GM21360 (cell line): Measurements from ENCODE around the gene ATP9B.

Experiments
- ATAC-seq: cut with Tn5 transposase; IDR thresholded peaks from one replicate; pipeline ENCODE4 v1.9.1; 2021; ENCODE audit warnings: mild to moderate bottlenecking, moderate library complexity; ENCODE audit not compliant: unreplicated experiment

Gene ATP9B

GRCh38 chr18:79393181-79393634 lies 324.0 kb downstream of the ATP9B start:
- ATAC-seq, result no peak

DNA sequence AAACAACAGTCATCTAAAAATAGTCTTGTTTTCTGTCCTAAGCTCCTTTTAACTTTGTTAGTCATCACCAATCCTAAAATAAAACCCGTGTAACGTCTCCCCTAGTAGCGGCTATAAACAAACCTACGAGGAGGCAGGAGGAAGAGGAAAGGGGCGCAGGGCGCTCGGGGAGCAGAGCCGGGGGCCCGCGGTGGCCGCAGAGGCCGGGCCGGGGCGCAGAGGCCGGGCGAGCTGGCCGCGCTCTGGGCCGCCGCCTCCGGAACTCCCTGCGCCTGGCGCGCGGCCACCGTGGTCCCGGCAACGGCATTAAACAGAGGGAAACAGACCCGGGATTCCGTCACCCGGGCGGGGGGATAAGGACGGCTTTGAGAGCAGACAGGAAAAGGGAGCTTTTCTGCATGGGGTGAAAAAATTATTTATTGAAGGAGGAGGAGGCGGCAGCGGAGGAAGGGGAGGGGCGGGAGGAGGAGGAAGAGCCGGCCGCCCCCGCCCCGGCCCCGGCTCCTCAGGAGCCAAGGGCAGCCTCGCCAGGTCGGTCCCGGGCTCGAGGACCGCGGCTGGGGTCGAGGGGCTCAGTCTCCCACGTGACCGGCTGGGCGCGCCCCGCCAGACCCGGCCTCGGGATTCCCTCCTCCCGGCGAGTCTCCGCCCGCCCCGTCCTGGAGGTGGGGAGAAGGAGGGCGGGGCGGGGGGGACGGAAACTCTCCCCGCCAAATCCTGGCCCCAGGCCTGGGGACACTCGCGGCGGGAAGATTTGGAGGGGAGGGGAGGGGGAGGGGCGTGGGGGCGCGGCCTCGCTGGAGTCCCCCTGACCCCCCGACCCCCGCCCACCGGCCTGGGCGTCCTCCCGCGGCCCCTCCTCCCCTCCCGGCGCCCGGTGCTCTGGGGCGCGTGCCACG lies 324.7 kb downstream of the ATP9B start:
- ATAC-seq, result no peak

DNA sequence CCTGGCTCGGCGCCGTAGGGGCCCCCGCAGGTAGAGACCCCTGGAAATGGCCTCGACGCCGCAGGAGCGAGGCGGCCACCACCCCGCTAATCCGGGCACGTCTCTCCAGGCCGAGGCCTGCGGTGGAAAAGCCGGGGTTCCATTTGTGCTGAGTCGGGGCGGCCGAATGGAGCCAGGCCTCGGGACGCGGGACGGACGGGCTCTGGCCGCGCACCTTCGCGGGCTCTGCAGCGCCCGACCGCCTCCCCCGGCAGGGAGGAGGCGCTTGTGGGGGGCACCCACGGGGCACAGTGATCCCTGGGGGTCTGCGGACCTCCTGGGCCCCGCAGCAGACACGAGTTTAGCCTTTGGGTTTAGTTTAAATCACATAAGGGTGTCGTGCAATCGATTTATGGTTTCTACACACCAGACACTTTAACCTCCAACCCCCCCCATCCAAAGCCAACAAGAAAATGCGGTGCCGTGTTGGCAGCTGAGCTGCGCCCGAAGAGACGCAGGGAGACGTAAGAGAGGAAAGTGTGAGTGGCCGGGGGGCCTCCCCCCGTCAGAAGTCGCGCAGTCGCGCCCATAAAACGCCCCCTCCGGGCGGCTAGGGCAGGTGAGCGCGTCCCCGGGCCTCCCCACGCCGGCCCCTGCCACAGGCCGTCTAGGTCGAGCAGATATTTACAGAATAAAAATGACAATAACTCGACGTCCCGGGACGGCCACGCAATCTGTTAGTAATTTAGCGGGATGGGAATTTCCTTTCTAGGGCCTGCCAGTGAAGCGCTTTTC lies 325.5 kb downstream of the ATP9B start:
- ATAC-seq, result no peak

- no peak for ATAC-seq
These were observed 326.1 kb downstream of the ATP9B start for GRCh38 chr18:79395308-79395640.

DNA sequence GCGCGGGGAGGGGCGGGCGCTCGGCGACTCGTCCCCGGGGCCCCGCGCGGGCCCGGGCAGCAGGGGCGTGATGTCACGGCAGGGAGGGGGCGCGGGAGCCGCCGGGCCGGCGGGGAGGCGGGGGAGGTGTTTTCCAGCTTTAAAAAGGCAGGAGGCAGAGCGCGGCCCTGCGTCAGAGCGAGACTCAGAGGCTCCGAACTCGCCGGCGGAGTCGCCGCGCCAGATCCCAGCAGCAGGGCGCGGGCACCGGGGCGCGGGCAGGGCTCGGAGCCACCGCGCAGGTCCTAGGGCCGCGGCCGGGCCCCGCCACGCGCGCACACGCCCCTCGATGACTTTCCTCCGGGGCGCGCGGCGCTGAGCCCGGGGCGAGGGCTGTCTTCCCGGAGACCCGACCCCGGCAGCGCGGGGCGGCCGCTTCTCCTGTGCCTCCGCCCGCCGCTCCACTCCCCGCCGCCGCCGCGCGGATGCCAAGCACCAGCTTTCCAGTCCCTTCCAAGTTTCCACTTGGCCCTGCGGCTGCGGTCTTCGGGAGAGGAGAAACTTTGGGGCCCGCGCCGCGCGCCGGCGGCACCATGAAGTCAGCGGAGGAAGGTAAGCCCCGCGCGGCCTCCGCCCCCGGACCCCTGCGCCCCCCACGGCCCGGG lies 326.7 kb downstream of the ATP9B start, which contains the start of gene NFATC1:
Gene NFATC1 (plus strand): TSS at position 170 of the 644 bp plus-strand sequence. CDS start 295 bp downstream, at position 465.
- ATAC-seq, result no peak

DNA sequence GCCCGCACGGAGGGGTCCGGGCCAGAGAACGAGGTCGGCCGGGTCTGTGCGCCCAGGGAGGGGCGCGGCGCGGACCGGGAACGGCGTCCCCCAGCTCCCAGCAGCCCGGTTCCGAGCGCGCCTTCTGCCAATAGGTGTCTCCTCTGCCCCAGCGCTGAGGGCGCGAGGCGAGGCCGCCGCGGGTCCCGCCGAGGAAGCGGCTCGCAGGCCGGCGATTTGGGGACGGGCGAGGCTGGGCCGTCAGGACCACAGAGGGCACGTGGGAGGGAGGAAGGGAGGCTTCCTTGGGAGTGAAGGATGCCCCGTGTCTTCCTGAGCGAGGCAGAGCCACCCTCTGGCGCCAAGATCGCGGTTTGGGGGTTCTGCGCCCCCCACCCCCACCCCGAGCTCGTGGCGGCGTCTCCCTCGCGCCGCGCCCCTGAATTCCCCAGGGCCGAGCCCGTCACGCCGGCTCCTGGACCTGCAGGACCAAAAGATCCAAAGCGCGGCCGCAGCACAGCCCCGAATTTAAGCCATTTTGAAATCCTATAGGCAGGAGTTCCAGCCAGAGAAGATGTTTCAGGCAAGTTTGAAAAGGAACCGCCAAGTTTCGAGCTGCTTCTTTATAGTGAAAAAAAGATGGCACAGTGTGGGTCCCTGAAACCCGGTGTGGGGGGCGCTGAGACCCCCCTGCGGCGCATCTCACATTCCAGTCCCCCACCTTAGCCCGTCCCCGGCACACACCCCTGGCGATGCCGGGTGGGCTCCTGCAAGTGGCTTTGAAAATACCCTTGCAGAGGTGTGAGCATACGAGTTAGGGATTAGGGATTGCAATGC lies 327.4 kb downstream of the ATP9B start:
- no peak for ATAC-seq

GRCh38 chr18:79397247-79397829 lies 328.1 kb downstream of the ATP9B start:
- ATAC-seq, result no peak

GRCh38 chr18:79397830-79398761 lies 328.9 kb downstream of the ATP9B start:
- no peak for ATAC-seq

GRCh38 chr18:79399275-79400081 lies 330.3 kb downstream of the ATP9B start:
- ATAC-seq, result no peak

- no peak for ATAC-seq
These were observed 330.9 kb downstream of the ATP9B start for GRCh38 chr18:79400091-79400590.

GRCh38 chr18:79400591-79401381 lies 331.6 kb downstream of the ATP9B start:
- ATAC-seq, result no peak

DNA sequence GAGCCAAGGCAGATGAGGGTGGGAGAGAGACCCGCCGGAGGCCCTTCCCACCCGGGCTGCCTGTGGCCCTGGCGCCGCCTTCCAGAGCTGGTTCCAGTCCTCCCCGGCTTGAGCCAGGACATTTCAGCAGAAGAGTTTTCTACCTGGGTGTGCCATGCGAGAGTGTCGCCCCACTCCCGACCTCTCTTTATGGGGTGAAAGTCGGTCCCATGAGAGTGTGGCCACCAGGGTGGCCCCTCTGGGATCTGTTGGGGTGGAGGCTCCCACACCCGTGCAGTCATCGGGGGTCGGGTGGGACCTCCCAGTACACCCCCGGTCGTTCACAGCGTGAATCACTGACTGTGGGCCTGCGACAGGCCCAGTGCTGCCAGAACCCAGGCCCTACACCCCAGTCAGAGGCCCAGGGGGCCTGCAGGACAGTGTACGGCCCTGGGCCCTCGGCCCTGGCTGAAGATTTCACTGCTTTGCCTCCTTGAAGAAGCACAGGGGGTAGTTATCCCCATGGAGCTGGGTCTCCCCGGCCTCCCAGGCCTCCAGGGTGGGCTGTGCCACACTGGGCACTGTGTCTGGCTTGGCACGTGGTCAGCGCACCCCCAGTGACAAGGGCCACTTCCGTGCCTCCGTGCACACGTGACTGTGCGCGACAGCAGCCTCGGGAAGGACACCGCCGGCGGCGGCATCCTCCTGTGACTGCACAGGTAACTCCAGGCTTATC lies 332.5 kb downstream of the ATP9B start:
- ATAC-seq, result no peak

- ATAC-seq, result no peak
These were observed 333.0 kb downstream of the ATP9B start for GRCh38 chr18:79402209-79402576.

DNA sequence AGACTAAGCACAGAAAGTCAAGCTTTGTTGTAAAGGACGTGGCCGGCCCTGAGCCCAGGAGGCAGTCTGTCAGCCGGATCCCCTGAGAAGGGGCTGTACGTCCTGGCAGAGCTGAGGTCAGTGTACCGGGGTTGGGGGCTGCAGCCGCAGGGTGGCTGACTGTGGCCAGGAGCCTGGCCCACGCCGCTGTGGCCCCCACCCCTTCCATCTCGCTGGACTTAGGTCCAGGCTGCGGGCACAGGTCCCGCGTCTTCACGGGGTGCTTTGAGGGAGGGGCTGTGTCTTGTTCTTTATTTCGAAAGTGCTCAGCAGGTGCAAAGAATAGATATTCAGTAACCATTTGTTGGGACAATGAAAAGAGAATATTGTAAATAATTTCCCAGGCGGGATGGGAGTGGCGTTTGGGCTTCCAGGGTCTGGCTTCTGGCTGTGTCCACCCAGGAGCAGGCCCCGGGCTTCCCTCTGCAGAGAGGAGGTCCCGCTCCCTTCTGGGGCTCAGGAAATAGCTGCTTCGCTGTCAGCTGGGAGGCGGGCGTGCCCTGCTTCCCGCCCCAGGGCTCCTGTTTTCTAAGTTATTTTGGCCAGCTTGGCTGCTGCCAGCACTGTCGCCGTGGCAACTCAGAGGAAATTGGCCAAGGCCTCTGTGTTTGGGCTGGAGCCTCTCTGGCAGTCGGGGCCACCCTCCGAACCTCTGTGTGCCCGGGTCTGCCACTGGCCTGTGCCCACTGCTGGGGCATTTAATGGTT lies 334.0 kb downstream of the ATP9B start:
- no peak for ATAC-seq

DNA sequence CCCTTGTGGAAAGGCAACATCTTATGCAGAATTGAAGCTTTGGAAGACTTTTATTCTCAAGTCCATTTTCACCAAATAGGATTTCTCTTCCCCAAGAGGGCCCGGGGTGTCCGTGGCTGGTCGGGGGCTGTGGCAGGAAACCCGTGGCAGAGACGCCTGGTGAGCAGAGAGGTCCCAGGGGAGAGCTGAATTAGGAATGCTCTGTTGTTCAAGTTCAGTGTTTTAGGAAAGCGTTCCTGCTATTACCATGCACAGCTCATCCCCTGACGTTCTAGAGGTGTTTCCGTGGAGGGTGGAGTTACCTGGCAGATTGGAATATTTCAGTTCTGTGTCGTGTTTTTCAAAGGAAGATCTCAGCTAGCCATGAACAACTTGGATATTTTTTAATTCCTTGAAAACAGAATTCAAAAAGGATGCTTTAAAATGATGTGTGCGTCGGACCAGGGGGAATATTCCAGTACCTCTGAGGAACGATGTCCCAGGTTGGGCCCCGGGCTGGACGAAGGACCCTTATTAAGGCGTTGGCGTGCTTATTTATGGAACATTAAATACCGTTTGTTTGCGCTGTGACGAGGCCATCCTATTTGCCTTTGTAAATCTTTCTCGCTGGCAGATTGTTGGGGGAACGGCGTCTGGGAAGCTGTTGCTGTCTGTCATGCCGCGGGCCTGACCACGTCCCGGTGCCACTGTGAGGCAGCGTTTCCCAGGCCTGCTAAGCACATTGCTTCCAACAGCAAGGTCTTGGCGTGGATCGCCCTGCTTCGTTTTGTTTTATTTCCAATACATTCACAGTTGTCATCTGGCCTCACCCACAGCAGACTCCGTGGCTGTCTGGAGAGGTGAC lies 334.8 kb downstream of the ATP9B start:
- ATAC-seq, result no peak
